Central memory CD8-positive, alpha-beta T cell (primary cell): ENCODE data around the gene WBP11.

Experiments used
- ATAC-seq: fragments of 150-1000 bp; cut with Tn5 transposase; replicated peaks from 2 replicates; pipeline ENCODE4 v1.10.0; 2022; ENCODE audit warnings: mild to moderate bottlenecking, moderate FRiP score, moderate number of reproducible peaks; ENCODE audit not compliant: poor library complexity, severe bottlenecking; ENCODE audit errors: extremely low read depth
- DNase-seq, 2 donors: peaks; one replicate each; pipeline ENCODE4 v3.0.0; 2021; ENCODE audit warnings: low spot score in 2 of 2
- H3K27ac Mint-ChIP-seq: one replicate; pipeline ENCODE4 v1.8.0; 2022; ENCODE audit warnings: low read depth, mild to moderate bottlenecking, moderate library complexity, mixed read lengths
- H3K27me3 Mint-ChIP-seq: one replicate; pipeline ENCODE4 v1.8.0; 2022; ENCODE audit warnings: mixed read lengths
- H3K36me3 Mint-ChIP-seq: one replicate; pipeline ENCODE4 v1.8.0; 2022; ENCODE audit warnings: mild to moderate bottlenecking, moderate library complexity, mixed read lengths; ENCODE audit not compliant: insufficient read depth
- H3K4me1 Mint-ChIP-seq: one replicate; pipeline ENCODE4 v1.8.0; 2022; ENCODE audit warnings: mixed read lengths
- H3K4me3 Mint-ChIP-seq: one replicate; pipeline ENCODE4 v1.8.0; 2022; ENCODE audit warnings: mild to moderate bottlenecking, moderate library complexity, mixed read lengths
- H3K9me3 Mint-ChIP-seq: one replicate; pipeline ENCODE4 v1.8.0; 2022; ENCODE audit warnings: mixed read lengths

WBP11 gene

DNA sequence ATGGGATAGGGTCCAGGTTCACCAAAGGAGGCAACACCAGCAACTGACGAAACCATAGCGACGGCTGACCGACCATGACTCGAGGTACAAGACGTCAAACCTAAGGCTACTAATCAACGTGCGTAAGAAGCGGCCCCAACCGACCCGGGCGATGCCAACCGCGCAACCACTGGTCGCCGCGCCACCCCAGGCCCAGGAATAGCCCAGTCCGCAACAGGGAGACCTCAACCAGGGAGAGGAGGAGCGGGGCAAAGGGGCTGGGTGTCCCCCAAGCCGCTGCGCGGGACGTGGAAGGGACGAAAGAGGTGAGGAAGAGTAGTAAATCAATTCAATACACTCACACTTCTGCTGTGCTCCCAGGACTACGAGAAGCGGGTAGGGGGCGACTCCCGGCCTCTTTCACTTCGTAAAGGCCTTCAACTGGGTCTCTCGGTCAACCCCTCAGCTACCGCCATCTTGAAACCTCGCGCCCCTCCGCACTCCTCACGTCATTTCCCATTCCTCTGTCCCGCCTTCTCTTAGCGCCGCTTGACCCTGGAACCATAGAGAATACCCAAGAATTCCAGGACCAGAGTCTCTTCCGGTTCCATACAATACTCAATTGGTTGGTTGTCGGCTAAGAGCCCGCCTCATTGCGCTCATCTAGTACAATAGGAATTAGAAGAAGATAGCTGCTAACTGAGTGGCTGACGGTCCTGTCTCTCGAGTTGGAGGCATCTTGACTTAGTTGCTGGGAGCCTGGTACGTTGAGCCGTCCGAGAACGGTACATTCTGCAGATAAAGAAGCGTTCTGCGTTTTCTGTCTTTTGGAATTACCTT is at the start of gene WBP11, which contains the start of gene C12orf60:
WBP11 (minus strand) TSS at position 468 of the 819 bp plus-strand sequence. CDS start 2,095 bp downstream, outside the sequence.
C12orf60 (plus strand) TSS at position 660 of the 819 bp plus-strand sequence. CDS start 19,266 bp downstream, outside the sequence.
- no peak within 1 kb of the TSS for H3K27ac Mint-ChIP-seq

DNA sequence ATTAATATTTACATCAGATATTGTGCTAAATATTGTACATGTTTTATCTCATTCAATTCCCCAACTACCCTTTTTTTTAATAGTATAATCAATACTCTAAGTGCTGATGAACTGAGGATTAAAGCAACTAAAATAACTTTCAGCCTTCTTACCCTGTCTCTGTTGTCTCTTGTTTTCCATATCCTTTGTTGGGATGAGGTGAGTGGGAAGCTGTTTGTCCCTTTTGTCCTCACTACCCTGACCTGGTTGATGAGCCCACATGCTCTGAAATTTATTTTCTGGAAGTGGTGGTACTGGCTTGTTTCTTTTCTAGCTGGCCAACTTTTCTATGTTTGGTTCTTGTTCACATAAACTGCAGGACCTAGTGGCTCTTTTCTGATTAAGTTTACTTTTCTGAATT is 49.6 kb upstream of the WBP11 start:
- Mint-ChIP-seq H3K27me3 (no peaks in the 10 kb centered on the region), H3K9me3 (no peaks in the 10 kb centered on the region), H3K27ac (no peak overlapping the region), H3K36me3 (peaks cover 4% of the 10 kb centered on the region), H3K4me1 (no peaks in the 10 kb centered on the region), H3K4me3 (no peak overlapping the region)
- DNase-seq: no peak
- ATAC-seq: no peak

More for the DNA sequence above, at the start of gene WBP11, which contains the start of gene C12orf60:
- peaks cover 17% of the 10 kb centered on the region for H3K36me3 Mint-ChIP-seq
- H3K4me3 Mint-ChIP-seq: no peak within 1 kb of the TSS
- H3K4me1 Mint-ChIP-seq: peaks cover 13% of the 10 kb centered on the region
- H3K27me3 Mint-ChIP-seq: no peaks in the 10 kb centered on the region
- H3K9me3 Mint-ChIP-seq: no peaks in the 10 kb centered on the region
- DNase-seq (peak; percentile 66 to 85), ATAC-seq (peak; percentile 97)

DNA sequence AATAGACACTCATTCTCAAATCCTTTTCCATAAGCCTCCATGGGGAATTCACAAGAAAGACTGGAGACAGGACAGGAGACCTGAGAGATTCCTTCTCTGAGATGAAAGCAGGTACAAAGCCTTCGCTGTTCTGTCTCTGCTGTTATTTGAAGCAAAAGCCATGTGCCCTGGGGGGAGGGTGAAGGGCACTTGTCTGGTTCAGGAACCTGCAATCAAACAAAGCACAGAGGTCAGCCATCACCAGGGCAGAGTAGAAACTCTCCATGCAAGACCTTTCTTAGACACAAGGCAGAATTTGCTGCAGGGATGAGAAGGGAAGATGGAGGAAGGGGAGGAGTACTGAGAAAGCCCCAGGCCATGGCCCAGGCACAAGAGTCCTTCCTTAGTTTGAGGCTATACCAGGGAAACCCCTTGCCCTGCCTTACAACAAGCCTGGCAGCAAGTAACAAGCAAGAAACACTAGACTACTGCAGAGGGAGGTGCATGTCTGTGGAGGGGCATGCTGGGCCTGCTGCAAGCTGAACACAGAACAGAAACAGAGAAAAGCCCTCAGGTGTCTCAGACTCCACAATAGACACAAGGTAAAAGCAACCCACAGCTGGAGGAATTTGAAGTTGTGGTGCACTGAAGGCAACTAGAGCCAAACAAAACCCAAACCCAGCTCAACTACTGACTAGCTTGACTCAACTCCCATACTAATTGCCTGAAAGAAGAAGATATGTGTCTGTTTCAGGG is 47.8 kb upstream of the WBP11 start:
- Mint-ChIP-seq H3K27ac (no peak overlapping the region), H3K9me3 (no peaks in the 10 kb centered on the region), H3K4me3 (no peak overlapping the region), H3K4me1 (no peaks in the 10 kb centered on the region), H3K36me3 (peaks cover 2% of the 10 kb centered on the region), H3K27me3 (no peaks in the 10 kb centered on the region)
- ATAC-seq (no peak), DNase-seq (no peak)

DNA sequence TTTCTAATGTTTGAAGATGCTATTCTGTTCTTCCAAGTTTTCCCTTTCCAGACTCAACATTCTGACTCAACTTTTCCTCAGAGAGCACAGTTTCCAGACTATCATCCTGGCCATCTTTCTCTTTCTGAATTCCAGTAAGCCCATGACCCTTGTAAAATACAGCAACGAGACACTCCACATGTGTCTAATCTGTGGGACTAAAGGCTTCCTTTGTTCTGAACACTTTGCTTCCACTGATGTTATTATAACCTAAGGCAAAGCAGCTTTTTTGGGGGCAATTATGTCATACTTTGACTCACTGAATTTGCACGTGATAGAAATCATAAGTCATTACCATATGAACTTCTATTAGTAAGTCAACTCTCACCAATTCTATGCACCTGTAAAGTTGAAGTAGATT is 46.4 kb upstream of the WBP11 start:
- H3K4me1 Mint-ChIP-seq: peaks cover 6% of the 10 kb centered on the region
- DNase-seq (no peak), ATAC-seq (no peak)
- no peak overlapping the region for H3K27ac Mint-ChIP-seq
- H3K27me3 Mint-ChIP-seq: no peaks in the 10 kb centered on the region
- no peaks in the 10 kb centered on the region for H3K9me3 Mint-ChIP-seq
- H3K4me3 Mint-ChIP-seq: no peak overlapping the region
- peaks cover 6% of the 10 kb centered on the region for H3K36me3 Mint-ChIP-seq

DNA sequence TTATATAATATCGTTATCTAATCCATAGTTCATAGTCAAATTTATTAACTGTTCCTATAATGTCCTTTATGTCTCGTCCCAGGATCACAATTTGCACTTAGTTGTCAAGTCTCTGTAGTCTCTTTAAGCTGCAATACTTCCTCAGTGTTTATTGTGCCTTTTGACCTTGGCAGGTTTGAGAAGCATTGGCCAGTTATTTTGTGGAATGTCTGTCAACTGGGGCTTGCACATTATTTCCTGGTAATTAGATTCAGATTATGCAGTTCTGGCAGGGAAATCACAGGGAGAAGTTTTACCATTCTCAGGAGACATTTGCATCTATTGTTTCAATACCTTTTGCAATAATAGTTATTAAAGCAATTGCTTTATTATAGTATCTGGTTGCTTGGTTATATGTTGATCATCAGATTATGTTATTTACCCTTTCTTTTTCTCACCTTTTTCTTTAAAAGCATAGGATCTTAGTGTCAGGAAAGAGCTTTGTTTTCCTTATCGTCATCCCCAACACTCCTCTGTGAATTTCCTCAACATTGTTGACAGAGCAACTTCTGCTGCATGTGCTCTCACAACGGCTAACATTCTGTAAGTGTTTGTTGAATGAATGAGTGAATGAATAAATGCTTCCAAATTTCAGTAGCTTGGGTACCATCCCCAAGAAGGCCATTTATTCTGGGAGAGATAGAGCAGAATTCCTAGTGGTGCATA is 43.8 kb upstream of the WBP11 start:
- DNase-seq (no peak), ATAC-seq (no peak)
- no peaks in the 10 kb centered on the region for H3K9me3 Mint-ChIP-seq
- H3K27ac Mint-ChIP-seq: no peak overlapping the region
- H3K4me3 Mint-ChIP-seq: no peak overlapping the region
- H3K4me1 Mint-ChIP-seq: peaks cover 6% of the 10 kb centered on the region
- H3K27me3 Mint-ChIP-seq: no peaks in the 10 kb centered on the region
- peaks cover 4% of the 10 kb centered on the region for H3K36me3 Mint-ChIP-seq

DNA sequence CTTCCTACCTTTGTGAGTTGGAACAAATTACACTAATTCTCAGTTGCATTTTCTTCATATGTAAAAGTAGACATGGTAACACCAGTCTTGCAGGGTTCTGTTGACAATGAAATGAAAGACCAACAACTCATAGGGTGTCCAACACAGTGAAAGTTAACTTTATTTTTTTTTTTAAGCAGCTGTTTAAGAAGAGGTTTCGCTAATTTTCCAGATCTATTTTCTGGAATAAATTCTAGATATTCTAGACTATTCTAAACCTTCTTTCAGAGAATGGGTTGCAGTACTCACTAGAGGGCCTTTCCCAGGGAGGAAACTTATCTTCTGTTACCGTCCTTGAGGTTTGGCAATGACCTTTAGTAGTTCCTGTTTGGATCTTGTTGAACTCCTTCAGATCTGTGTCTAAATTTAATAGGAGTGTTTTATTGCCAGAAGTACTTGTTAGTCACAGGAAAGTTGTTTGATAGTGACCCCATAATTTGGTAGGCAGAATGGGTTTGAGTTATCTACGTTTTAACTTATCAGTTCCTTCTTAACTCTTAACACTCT is 42.8 kb upstream of the WBP11 start:
- no peaks in the 10 kb centered on the region for H3K9me3 Mint-ChIP-seq
- no peak for ATAC-seq
- H3K36me3 Mint-ChIP-seq: peaks cover 4% of the 10 kb centered on the region
- H3K4me3 Mint-ChIP-seq: no peak overlapping the region
- no peak for DNase-seq
- H3K4me1 Mint-ChIP-seq: peaks cover 6% of the 10 kb centered on the region
- H3K27me3 Mint-ChIP-seq: no peaks in the 10 kb centered on the region
- no peak overlapping the region for H3K27ac Mint-ChIP-seq

DNA sequence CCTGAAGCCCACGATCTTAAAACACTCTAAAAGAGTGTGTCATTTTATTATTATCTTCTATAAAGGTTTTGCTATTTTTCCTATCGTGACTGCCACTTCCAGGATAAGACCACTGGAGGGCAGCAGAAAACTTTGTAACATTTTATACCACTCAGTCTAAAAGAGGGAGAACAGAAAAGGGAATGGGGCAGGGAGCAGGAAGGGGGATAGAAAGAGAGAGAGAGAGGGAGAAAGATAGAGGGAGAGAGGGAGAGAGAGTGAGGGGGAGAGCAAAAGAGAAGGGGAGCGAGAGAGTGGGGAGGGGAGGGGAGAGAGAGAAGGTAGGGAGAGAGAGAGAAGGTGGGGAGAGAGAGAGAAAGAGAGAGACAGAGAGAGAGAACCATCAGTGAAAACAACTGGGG is 42.1 kb upstream of the WBP11 start:
- peaks cover 6% of the 10 kb centered on the region for H3K27me3 Mint-ChIP-seq
- H3K4me3 Mint-ChIP-seq: no peak overlapping the region
- no peak overlapping the region for H3K27ac Mint-ChIP-seq
- no peak for ATAC-seq
- H3K4me1 Mint-ChIP-seq: peaks cover 6% of the 10 kb centered on the region
- H3K36me3 Mint-ChIP-seq: peaks cover 4% of the 10 kb centered on the region
- peak in 1 of 2 donors; percentile 30 for DNase-seq
- H3K9me3 Mint-ChIP-seq: no peaks in the 10 kb centered on the region

DNA sequence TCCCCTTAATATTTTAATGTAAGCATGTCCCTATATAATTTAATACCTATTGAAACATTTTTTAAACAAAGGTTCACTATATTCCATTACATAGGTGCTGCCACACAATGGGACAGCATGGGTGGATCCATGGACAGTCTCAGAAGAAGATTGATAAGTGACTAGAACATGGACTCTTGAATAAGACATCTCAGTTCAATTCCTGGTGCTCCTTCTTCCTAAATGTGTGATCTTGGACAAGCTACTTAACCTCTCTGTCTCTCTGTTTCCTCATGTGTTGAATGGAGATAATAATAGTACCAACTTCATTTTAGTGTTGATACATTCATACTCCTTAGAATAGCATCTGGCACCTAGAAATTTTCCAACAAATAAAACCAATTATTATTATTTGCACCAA is 41.1 kb upstream of the WBP11 start:
- Mint-ChIP-seq H3K27me3 (peaks cover 15% of the 10 kb centered on the region), H3K4me1 (peaks cover 6% of the 10 kb centered on the region), H3K9me3 (no peaks in the 10 kb centered on the region), H3K4me3 (no peak overlapping the region), H3K36me3 (peaks cover 4% of the 10 kb centered on the region), H3K27ac (no peak overlapping the region)
- DNase-seq: no peak
- no peak for ATAC-seq

DNA sequence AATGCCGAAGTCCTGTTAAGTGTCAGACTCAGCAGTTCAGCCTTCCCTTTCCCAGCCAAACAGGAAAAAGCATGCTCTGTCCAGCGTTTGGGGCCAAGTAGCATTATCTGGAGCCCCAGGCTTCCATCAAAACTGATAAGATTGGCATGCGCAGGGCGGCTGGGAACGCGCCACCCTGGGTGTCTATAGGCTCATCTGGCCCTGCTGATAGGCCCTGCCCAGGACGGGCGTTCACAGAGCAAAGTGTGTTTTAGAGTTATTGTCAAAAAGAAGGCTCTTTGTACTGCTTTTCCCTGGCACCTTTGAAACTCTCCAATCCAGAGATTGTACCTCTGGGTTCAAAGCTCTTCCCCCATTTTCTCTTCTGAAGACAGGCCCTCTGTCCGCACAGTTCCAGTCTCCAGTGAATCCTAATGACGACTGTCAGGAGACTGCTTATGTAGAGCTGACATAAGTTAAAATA is 40.2 kb upstream of the WBP11 start, which contains the start of gene ART4:
ART4 (minus strand) TSS at position 102 of the 463 bp plus-strand sequence. CDS start 413 bp downstream, outside the sequence.
- Mint-ChIP-seq H3K36me3 (peaks cover 4% of the 10 kb centered on the region), H3K4me1 (peaks cover 6% of the 10 kb centered on the region), H3K4me3 (no peak within 1 kb of the TSS), H3K27me3 (peaks cover 25% of the 10 kb centered on the region), H3K9me3 (no peaks in the 10 kb centered on the region), H3K27ac (no peak within 1 kb of the TSS)
- ATAC-seq (no peak), DNase-seq (no peak)

DNA sequence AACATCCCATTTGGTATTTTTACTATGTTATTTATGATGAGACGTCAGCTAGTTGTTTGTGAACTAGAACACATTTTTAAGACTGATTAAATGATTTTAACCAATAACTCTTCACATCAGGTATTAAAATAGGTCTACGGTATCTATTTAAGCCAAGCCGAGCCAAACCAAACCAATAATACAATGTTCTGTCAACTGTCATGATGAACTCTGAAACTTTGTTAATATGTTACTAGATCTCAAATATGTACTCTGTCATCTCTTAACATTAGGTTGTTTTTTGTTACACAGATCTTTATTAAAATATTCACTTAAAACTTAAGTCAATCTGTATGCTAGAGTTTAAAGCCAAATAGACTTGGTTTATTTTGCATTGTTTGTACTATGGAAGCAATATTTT is 39.0 kb upstream of the WBP11 start:
- H3K36me3 Mint-ChIP-seq: peaks cover 4% of the 10 kb centered on the region
- H3K27ac Mint-ChIP-seq: no peak overlapping the region
- no peak overlapping the region for H3K4me3 Mint-ChIP-seq
- DNase-seq: no peak
- ATAC-seq: no peak
- no peaks in the 10 kb centered on the region for H3K9me3 Mint-ChIP-seq
- peaks cover 29% of the 10 kb centered on the region for H3K27me3 Mint-ChIP-seq
- peaks cover 6% of the 10 kb centered on the region for H3K4me1 Mint-ChIP-seq

DNA sequence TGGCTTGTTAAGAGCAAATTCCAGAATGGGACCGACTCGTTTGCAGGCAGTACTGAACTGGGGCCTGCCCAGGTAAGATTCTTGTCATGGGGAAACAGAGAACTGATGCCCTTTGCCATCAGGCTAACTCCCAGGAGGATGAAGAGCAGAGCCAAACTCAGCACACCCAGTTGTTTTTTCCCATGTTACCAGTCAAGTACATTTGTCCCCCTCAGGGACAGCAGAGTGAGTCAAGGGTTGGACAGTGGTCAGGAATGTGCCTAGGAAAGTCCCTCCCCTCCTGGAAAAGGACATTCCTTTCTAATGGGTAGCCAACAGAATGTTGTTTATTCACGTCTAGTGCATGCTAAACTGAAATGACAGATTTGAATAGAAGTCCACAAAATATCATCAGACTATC is 38.5 kb upstream of the WBP11 start:
- Mint-ChIP-seq H3K27me3 (peaks cover 32% of the 10 kb centered on the region), H3K9me3 (no peaks in the 10 kb centered on the region), H3K27ac (no peak overlapping the region), H3K4me3 (no peak overlapping the region), H3K4me1 (peaks cover 6% of the 10 kb centered on the region), H3K36me3 (peaks cover 4% of the 10 kb centered on the region)
- DNase-seq: no peak
- ATAC-seq: no peak

DNA sequence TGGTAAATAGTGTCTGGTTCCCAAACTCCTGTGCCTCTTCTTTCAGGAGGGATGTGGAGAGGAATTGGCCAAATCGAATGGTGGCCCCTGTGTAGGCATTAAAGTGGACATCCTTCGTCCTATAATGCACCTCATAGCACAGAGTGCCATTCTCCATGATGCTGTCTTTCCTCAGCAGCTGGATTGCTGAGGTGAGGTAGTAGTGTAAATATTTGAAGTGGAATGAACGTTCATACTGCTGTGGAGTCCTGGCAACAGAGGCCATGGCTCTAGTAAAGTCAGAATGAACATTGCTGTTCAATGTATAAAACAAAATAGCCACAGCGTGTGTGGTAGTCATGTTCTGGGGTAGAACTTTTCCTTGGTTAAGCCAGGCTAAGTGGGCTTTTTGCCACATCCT is 37.3 kb upstream of the WBP11 start:
- ATAC-seq: no peak
- Mint-ChIP-seq H3K9me3 (no peaks in the 10 kb centered on the region), H3K27ac (no peak overlapping the region), H3K36me3 (peaks cover 4% of the 10 kb centered on the region), H3K4me3 (no peak overlapping the region), H3K4me1 (peaks cover 6% of the 10 kb centered on the region), H3K27me3 (peaks cover 43% of the 10 kb centered on the region)
- DNase-seq: no peak
